Mesenchymal stem cell (in vitro differentiated cells and primary cell): ENCODE results near the gene FURIN.

Experiments used
- DNase-seq: peaks from one replicate; pipeline ENCODE4 v3.0.0-alpha.2; 2013
- H2AFZ ChIP-seq: one replicate; pipeline ENCODE4 v1.6.1; 2013; ENCODE audit warnings: low read depth, mild to moderate bottlenecking, control low read depth, inconsistent platforms, low read length, moderate library complexity
- H2AK5ac ChIP-seq: 2 replicates; pipeline ENCODE4 v1.6.1; 2013; ENCODE audit warnings: low read length, moderate library complexity, mild to moderate bottlenecking, inconsistent platforms; ENCODE audit not compliant: severe bottlenecking
- H2BK120ac ChIP-seq: one replicate; pipeline ENCODE4 v1.6.1; 2013; ENCODE audit warnings: low read depth, mild to moderate bottlenecking, inconsistent platforms, low read length, moderate library complexity
- H2BK12ac ChIP-seq, 2 experiments: one replicate each; pipeline ENCODE4 v1.6.1; 2013; ENCODE audit warnings: inconsistent platforms in 2 of 2, low read length in 2 of 2, mild to moderate bottlenecking in 2 of 2, moderate library complexity in 2 of 2, control low read depth in 1 of 2
- H2BK15ac ChIP-seq: one replicate; pipeline ENCODE4 v1.6.1; 2013; ENCODE audit warnings: mild to moderate bottlenecking, low read depth, inconsistent platforms; ENCODE audit not compliant: poor library complexity, severe bottlenecking
- H2BK5ac ChIP-seq: 2 replicates; pipeline ENCODE4 v1.6.1; 2013; ENCODE audit warnings: low read depth, mild to moderate bottlenecking, low read length, control low read depth, inconsistent platforms; ENCODE audit not compliant: poor library complexity, severe bottlenecking
- H3K14ac ChIP-seq, 2 experiments: one replicate each; pipeline ENCODE4 v1.6.1; 2013; ENCODE audit warnings: inconsistent platforms in 2 of 2, low read length in 2 of 2, control low read depth in 1 of 2, mild to moderate bottlenecking in 1 of 2, moderate library complexity in 1 of 2
- H3K18ac ChIP-seq, 2 experiments: one replicate each; pipeline ENCODE4 v1.6.1; 2013; ENCODE audit warnings: inconsistent platforms in 2 of 2, low read length in 2 of 2, control low read depth in 1 of 2, low read depth in 1 of 2, mild to moderate bottlenecking in 1 of 2
- H3K23ac ChIP-seq, 2 experiments: one replicate each; pipeline ENCODE4 v1.6.1; 2013; ENCODE audit warnings: inconsistent platforms in 2 of 2, low read length in 2 of 2, mild to moderate bottlenecking in 2 of 2, moderate library complexity in 2 of 2, control low read depth in 1 of 2
- H3K27ac ChIP-seq: 2 replicates; pipeline ENCODE4 v1.5.1; 2013; ENCODE audit warnings: mild to moderate bottlenecking, moderate library complexity, low read length, control low read depth, inconsistent platforms; ENCODE audit not compliant: poor library complexity, severe bottlenecking
- H3K27me3 ChIP-seq, 2 experiments: 2 replicates each; pipeline versions ENCODE4 v1.6.1 to v1.7.0; 2013; ENCODE audit warnings: low read length in 2 of 2, mild to moderate bottlenecking in 2 of 2, moderate library complexity in 2 of 2, control low read depth in 1 of 2, inconsistent platforms in 1 of 2; ENCODE audit not compliant: control insufficient read depth in 1 of 2, insufficient read depth in 1 of 2
- H3K36me3 ChIP-seq, 2 experiments: 2 replicates each; pipeline versions ENCODE4 v1.6.1 to v1.7.0; 2013; ENCODE audit warnings: low read length in 2 of 2, control low read depth in 1 of 2, inconsistent platforms in 1 of 2, low read depth in 1 of 2, mild to moderate bottlenecking in 1 of 2; ENCODE audit not compliant: insufficient read depth in 2 of 2, control insufficient read depth in 1 of 2
- H3K4ac ChIP-seq, 2 experiments: one replicate each; pipeline ENCODE4 v1.6.1; 2013; ENCODE audit warnings: inconsistent platforms in 2 of 2, low read length in 2 of 2, mild to moderate bottlenecking in 2 of 2, moderate library complexity in 2 of 2, control low read depth in 1 of 2, low read depth in 1 of 2
- H3K4me1 ChIP-seq: 2 replicates; pipeline ENCODE4 v1.6.1; 2013; ENCODE audit warnings: low read depth, low read length, control low read depth; ENCODE audit not compliant: control insufficient read depth, insufficient read depth
- H3K4me2 ChIP-seq: 2 replicates; pipeline ENCODE4 v1.6.1; 2013; ENCODE audit warnings: low read length, mild to moderate bottlenecking, inconsistent platforms; ENCODE audit not compliant: poor library complexity, severe bottlenecking
- H3K4me3 ChIP-seq, 2 experiments: 2 replicates each; pipeline versions ENCODE4 v1.5.1 to v1.7.0; 2013; ENCODE audit warnings: low read length in 2 of 2, mild to moderate bottlenecking in 2 of 2, control low read depth in 1 of 2, low read depth in 1 of 2; ENCODE audit not compliant: insufficient read depth in 1 of 2
- H3K79me1 ChIP-seq: replicated peaks from 2 replicates; pipeline ENCODE4 v1.6.1; 2013; ENCODE audit warnings: mild to moderate bottlenecking, control low read depth, low read length, inconsistent platforms; ENCODE audit not compliant: poor library complexity, severe bottlenecking
- H3K9ac ChIP-seq: 2 replicates; pipeline ENCODE4 v1.7.0; 2013; ENCODE audit warnings: mild to moderate bottlenecking, low read length, moderate library complexity
- H3K9me3 ChIP-seq: 2 replicates; pipeline ENCODE4 v1.7.0; 2013; ENCODE audit warnings: mild to moderate bottlenecking, low read length; ENCODE audit not compliant: control insufficient read depth
- H4K8ac ChIP-seq: one replicate; pipeline ENCODE4 v1.6.1; 2013; ENCODE audit warnings: inconsistent platforms, mild to moderate bottlenecking, low read length, moderate library complexity
- H4K91ac ChIP-seq: one replicate; pipeline ENCODE4 v1.6.1; 2013; ENCODE audit warnings: mild to moderate bottlenecking, low read length, inconsistent platforms
- WGBS: methylation state at CpG from one replicate; pipeline ENCODE4 v1.1.7; 2013; ENCODE audit warnings: mixed read lengths; 5-methylcytosine and 5-hydroxymethylcytosine counted together

FURIN gene

GRCh38 chr15:90859234-90860131 lies 8.9 kb upstream of the FURIN start:
- Histone ChIP-seq H2AFZ (no peak overlapping the region), H3K27me3 (no peaks in the 10 kb centered on the region), H3K4me1 (peaks cover 6% of the 10 kb centered on the region), H3K27ac (no peak overlapping the region), H3K4me2 (no peak overlapping the region), H2BK5ac (no peak overlapping the region), H3K36me3 (no peaks in the 10 kb centered on the region), H2BK15ac (peak overlapping the region; percentile 57), H3K4ac (peak overlapping the region in 1 of 2 experiments; percentile 16), H3K23ac (no peak overlapping the region), H2BK120ac (peak overlapping the region; percentile 71), H4K91ac (peak overlapping the region; percentile 44), H3K14ac (peak overlapping the region in 1 of 2 experiments; percentile 56), H3K4me3 (no peak overlapping the region), H3K9me3 (no peaks in the 10 kb centered on the region), H3K18ac (peak overlapping the region; percentile 64 to 84), H3K79me1 (no peaks in the 10 kb centered on the region), H4K8ac (peak overlapping the region; percentile 90), H2AK5ac (no peak overlapping the region), H3K9ac (no peak overlapping the region), H2BK12ac (peak overlapping the region; percentile 29 to 97)
- WGBS = 40% methylated on average over 9 of the region's 10 CpGs
- DNase-seq = peak; percentile 28

- no peak overlapping the region for H4K8ac ChIP-seq
- WGBS = 99% methylated on average over 6 of the region's 7 CpGs
- no peak overlapping the region for H3K4me2 ChIP-seq
- peak overlapping the region; percentile 60 for H4K91ac ChIP-seq
- no peak overlapping the region for H3K27ac ChIP-seq
- H2BK120ac ChIP-seq = no peak overlapping the region
- H3K4me1 ChIP-seq = peaks cover 5% of the 10 kb centered on the region
- no peaks in the 10 kb centered on the region for H3K36me3 ChIP-seq
- H3K27me3 ChIP-seq = no peaks in the 10 kb centered on the region
- H3K4me3 ChIP-seq = no peak overlapping the region
- peak overlapping the region in 1 of 2 experiments; percentile 17 for H3K4ac ChIP-seq
- H3K18ac ChIP-seq = peak overlapping the region in 1 of 2 experiments; percentile 77
- no peak for DNase-seq
- H3K23ac ChIP-seq = no peak overlapping the region
- H2BK15ac ChIP-seq = no peak overlapping the region
- H3K9ac ChIP-seq = no peak overlapping the region
- peak overlapping the region; percentile 7 to 29 for H2BK12ac ChIP-seq
- H2BK5ac ChIP-seq = no peak overlapping the region
- no peak overlapping the region for H2AK5ac ChIP-seq
- H3K79me1 ChIP-seq = no peaks in the 10 kb centered on the region
- H3K14ac ChIP-seq = no peak overlapping the region
- H3K9me3 ChIP-seq = no peaks in the 10 kb centered on the region
- no peak overlapping the region for H2AFZ ChIP-seq
Measured at GRCh38 chr15:90860450-90860849, 7.9 kb upstream of the FURIN start.

GRCh38 chr15:90860942-90861675 lies 7.3 kb upstream of the FURIN start:
- Histone ChIP-seq H3K4ac (no peak overlapping the region), H3K14ac (no peak overlapping the region), H3K4me1 (peaks cover 5% of the 10 kb centered on the region), H2BK12ac (peak overlapping the region in 1 of 2 experiments; percentile 54), H3K27me3 (no peaks in the 10 kb centered on the region), H4K8ac (no peak overlapping the region), H3K36me3 (no peaks in the 10 kb centered on the region), H3K18ac (peak overlapping the region in 1 of 2 experiments; percentile 10), H3K4me3 (no peak overlapping the region), H2BK15ac (no peak overlapping the region), H2AK5ac (no peak overlapping the region), H2BK5ac (no peak overlapping the region), H4K91ac (no peak overlapping the region), H2AFZ (no peak overlapping the region), H3K9ac (no peak overlapping the region), H3K79me1 (no peaks in the 10 kb centered on the region), H2BK120ac (no peak overlapping the region), H3K27ac (no peak overlapping the region), H3K4me2 (no peak overlapping the region), H3K9me3 (no peaks in the 10 kb centered on the region), H3K23ac (no peak overlapping the region)
- DNase-seq = peak; percentile 62
- WGBS = 93% methylated on average over 14 of the region's 14 CpGs

- H3K9me3 ChIP-seq = no peaks in the 10 kb centered on the region
- H3K79me1 ChIP-seq = no peaks in the 10 kb centered on the region
- H3K4me3 ChIP-seq = no peak overlapping the region
- no peaks in the 10 kb centered on the region for H3K36me3 ChIP-seq
- peak overlapping the region in 1 of 2 experiments; percentile 1 for H2BK12ac ChIP-seq
- 94% methylated on average over 6 of the region's 6 CpGs for WGBS
- peaks cover 5% of the 10 kb centered on the region for H3K4me1 ChIP-seq
- no peak overlapping the region for H2BK15ac ChIP-seq
- no peak overlapping the region for H3K14ac ChIP-seq
- no peak overlapping the region for H3K4me2 ChIP-seq
- H3K27me3 ChIP-seq = no peaks in the 10 kb centered on the region
- no peak overlapping the region for H3K18ac ChIP-seq
- no peak overlapping the region for H3K4ac ChIP-seq
- DNase-seq = no peak
- no peak overlapping the region for H2AK5ac ChIP-seq
- H4K8ac ChIP-seq = no peak overlapping the region
- H2AFZ ChIP-seq = no peak overlapping the region
- no peak overlapping the region for H3K9ac ChIP-seq
- H3K27ac ChIP-seq = no peak overlapping the region
- no peak overlapping the region for H2BK5ac ChIP-seq
- H3K23ac ChIP-seq = no peak overlapping the region
- no peak overlapping the region for H4K91ac ChIP-seq
- no peak overlapping the region for H2BK120ac ChIP-seq
Measured at GRCh38 chr15:90862487-90862886, 5.9 kb upstream of the FURIN start.
